Keratinocyte (primary cell): Measurements from ENCODE around the gene RAB1B. TPM values are rescaled to one million over a fixed set of nuclear protein-coding genes. Genes with fewer than 3 reads are reported as not detected.

ENCODE experiments used
- DNase-seq: peaks from one replicate; pipeline ENCODE4 v3.0.0-alpha.2; 2011; ENCODE audit warnings: low read depth, missing footprints, low spot score
- FAIRE-seq: peaks from 2 replicates; lab custom pipeline; 2011; peaks lifted over from hg19 to GRCh38; lab: Jason Lieb, UNC
- H2AFZ ChIP-seq: 2 replicates; pipeline ENCODE4 v1.6.0; 2012; ENCODE audit warnings: low read length, control low read depth, inconsistent platforms; ENCODE audit not compliant: control insufficient read depth
- H3K27ac ChIP-seq: 2 replicates; pipeline ENCODE4 v1.5.1; 2011; ENCODE audit warnings: low read length; ENCODE audit not compliant: control insufficient read depth, insufficient read depth
- H3K27me3 ChIP-seq: 3 replicates; pipeline ENCODE4 v1.6.0; 2011; ENCODE audit warnings: low read length; ENCODE audit not compliant: control insufficient read depth, insufficient read depth; ENCODE audit errors: extremely low read depth
- H3K36me3 ChIP-seq, 2 experiments: 2 replicates in 1 of 2; 3 replicates in 1 of 2; pipeline ENCODE4 v1.5.1; 2011; ENCODE audit warnings: low read length in 2 of 2, mild to moderate bottlenecking in 1 of 2; ENCODE audit not compliant: control insufficient read depth in 2 of 2, insufficient read depth in 2 of 2; ENCODE audit errors: extremely low read depth in 1 of 2
- H3K4me1 ChIP-seq: 3 replicates; pipeline ENCODE4 v1.5.1; 2011; ENCODE audit warnings: low read length; ENCODE audit not compliant: control insufficient read depth, insufficient read depth; ENCODE audit errors: extremely low read depth
- H3K4me2 ChIP-seq: 3 replicates; pipeline ENCODE4 v1.6.0; 2011; ENCODE audit warnings: low read depth, low read length; ENCODE audit not compliant: control insufficient read depth, insufficient read depth; ENCODE audit errors: extremely low read depth
- H3K4me3 ChIP-seq, 3 experiments: fragments of 200-600 bp in 1 of 3; sonication (generic) in 1 of 3; 2 replicates in 2 of 3; 3 replicates in 1 of 3; pipeline ENCODE4 v1.5.1; 2011 to 2016; ENCODE audit warnings: low read length in 3 of 3, mild to moderate bottlenecking in 3 of 3, control low read depth in 2 of 3, inconsistent platforms in 1 of 3, low read depth in 1 of 3, mixed read lengths in 1 of 3, mixed run types in 1 of 3, moderate library complexity in 1 of 3; ENCODE audit not compliant: control insufficient read depth in 2 of 3, insufficient read depth in 2 of 3; ENCODE audit errors: extremely low read depth in 1 of 3
- H3K79me2 ChIP-seq: 2 replicates; pipeline ENCODE4 v1.6.0; 2012; ENCODE audit warnings: low read length; ENCODE audit not compliant: control insufficient read depth, insufficient read depth
- H3K9ac ChIP-seq: 3 replicates; pipeline ENCODE4 v1.6.0; 2011; ENCODE audit warnings: low read length; ENCODE audit not compliant: control insufficient read depth, insufficient read depth; ENCODE audit errors: extremely low read depth
- H3K9me1 ChIP-seq: 3 replicates; pipeline ENCODE4 v1.6.0; 2011; ENCODE audit warnings: low read length; ENCODE audit not compliant: control insufficient read depth, insufficient read depth; ENCODE audit errors: extremely low read depth
- H3K9me3 ChIP-seq: 2 replicates; pipeline ENCODE4 v1.5.1; 2012; ENCODE audit warnings: low read depth, low read length; ENCODE audit not compliant: control insufficient read depth
- H4K20me1 ChIP-seq: 3 replicates; pipeline ENCODE4 v1.6.0; 2011; ENCODE audit warnings: low read length; ENCODE audit not compliant: control insufficient read depth, insufficient read depth; ENCODE audit errors: extremely low read depth
- EZH2 ChIP-seq: IDR thresholded peaks from one replicate; pipeline ENCODE4 v1.6.1; 2012; ENCODE audit warnings: inconsistent platforms, mild to moderate bottlenecking, low read length, moderate library complexity
- dilution Hi-C: fragments of 300-500 bp; cut with MboI; formaldehyde crosslinking; loops from one replicate; pipeline ENCODE4 v1.7.0; 2020; ENCODE audit warnings: low sequenced_read_pairs; ENCODE audit not compliant: extremely low pct_ligation_motif_present
- polyA plus RNA-seq, 5 experiments: library from polyadenylated mRNA; depleted of rRNA in 3 of 5; stranded (reverse) in 3 of 5; stranded (forward) in 1 of 5; unstranded in 1 of 5; fragments of >200 nt; gene quantifications; 1 replicate in 1 of 5; 2 replicates in 3 of 5; 3 replicates in 1 of 5; pipeline versions ENCODE4 v1.2.1 to v1.2.3, GENCODE V29; 2011 to 2012; ENCODE audit warnings: missing spikeins in 2 of 5, low read depth in 1 of 5, low replicate concordance in 1 of 5
- TF ChIP-seq, protein P1 (sequence below), 3 experiments: IDR thresholded peaks in 1 of 3; conservative IDR thresholded peaks in 1 of 3; optimal IDR thresholded peaks in 1 of 3; 2 replicates in 2 of 3; 3 replicates in 1 of 3; pipeline versions ENCODE3 to v1.5.1; 2011; ENCODE audit warnings: low read length in 3 of 3, mild to moderate bottlenecking in 3 of 3, moderate library complexity in 2 of 3, control low read depth in 1 of 3, inconsistent platforms in 1 of 3; ENCODE audit not compliant: insufficient read depth in 2 of 3; ENCODE audit errors: extremely low read depth in 1 of 3

RAB1B gene
- polyA plus RNA-seq, 1 donor (not counting 4 experiments of a cell fraction or from before 2014, with no cell fraction given) = 133 TPM

GRCh38 chr11:66247295-66247694, 21.1 kb upstream of the RAB1B start:
- dilution Hi-C loops = no loop called here
- no peaks in the 10 kb centered on the region for H3K79me2 ChIP-seq
- H3K4me2 ChIP-seq = no peak overlapping the region
- H3K9me1 ChIP-seq = no peaks in the 10 kb centered on the region
- H3K4me1 ChIP-seq = no peaks in the 10 kb centered on the region
- H3K4me3 ChIP-seq = no peak overlapping the region
- FAIRE-seq (no peak), DNase-seq (no peak)
- no peaks in the 10 kb centered on the region for H3K9me3 ChIP-seq
- no peaks in the 10 kb centered on the region for H3K27me3 ChIP-seq
- no peak overlapping the region for H2AFZ ChIP-seq
- TF ChIP-seq, protein P1, sequence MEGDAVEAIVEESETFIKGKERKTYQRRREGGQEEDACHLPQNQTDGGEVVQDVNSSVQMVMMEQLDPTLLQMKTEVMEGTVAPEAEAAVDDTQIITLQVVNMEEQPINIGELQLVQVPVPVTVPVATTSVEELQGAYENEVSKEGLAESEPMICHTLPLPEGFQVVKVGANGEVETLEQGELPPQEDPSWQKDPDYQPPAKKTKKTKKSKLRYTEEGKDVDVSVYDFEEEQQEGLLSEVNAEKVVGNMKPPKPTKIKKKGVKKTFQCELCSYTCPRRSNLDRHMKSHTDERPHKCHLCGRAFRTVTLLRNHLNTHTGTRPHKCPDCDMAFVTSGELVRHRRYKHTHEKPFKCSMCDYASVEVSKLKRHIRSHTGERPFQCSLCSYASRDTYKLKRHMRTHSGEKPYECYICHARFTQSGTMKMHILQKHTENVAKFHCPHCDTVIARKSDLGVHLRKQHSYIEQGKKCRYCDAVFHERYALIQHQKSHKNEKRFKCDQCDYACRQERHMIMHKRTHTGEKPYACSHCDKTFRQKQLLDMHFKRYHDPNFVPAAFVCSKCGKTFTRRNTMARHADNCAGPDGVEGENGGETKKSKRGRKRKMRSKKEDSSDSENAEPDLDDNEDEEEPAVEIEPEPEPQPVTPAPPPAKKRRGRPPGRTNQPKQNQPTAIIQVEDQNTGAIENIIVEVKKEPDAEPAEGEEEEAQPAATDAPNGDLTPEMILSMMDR (optimal IDR thresholded peaks at IDR 0.05 in 1 of 3, IDR thresholded peaks at IDR 0.05 in 1 of 3, conservative IDR thresholded peaks at IDR 0.05 in 1 of 3; ENCODE audit: extremely low read depth in 1 of 3, insufficient read depth in 2 of 3, low read length in 3 of 3) = no peak
- TF ChIP-seq EZH2 = no peak
- H3K9ac ChIP-seq = no peak overlapping the region
- H4K20me1 ChIP-seq = no peaks in the 10 kb centered on the region
- no peak overlapping the region for H3K27ac ChIP-seq
- H3K36me3 ChIP-seq = peaks cover 12 to 14% of the 10 kb centered on the region in 2 experiments

DNA sequence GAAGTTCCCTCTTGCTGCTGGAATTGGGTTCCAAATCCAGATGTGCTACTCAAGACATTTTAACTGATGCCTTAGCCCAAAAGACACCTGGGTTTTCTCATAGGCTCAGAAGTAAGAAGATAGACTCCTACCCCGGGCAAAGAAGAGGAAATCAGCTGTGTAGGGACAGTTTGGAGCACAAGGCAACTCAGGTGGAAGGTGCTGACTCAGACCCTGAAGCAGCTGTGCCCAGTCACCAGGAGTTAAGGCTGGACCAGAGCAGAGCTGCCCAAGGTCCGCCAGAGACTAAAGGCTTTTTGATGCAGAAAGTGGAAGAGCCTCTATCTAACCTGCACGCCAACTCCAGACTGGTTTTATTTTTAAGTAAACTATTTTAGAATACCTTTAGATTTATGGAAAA, 20.6 kb upstream of the RAB1B start:
- Histone ChIP-seq H3K4me2 (no peak overlapping the region), H4K20me1 (no peaks in the 10 kb centered on the region), H3K4me3 (no peak overlapping the region), H3K36me3 (peaks cover 9 to 14% of the 10 kb centered on the region in 2 experiments), H3K79me2 (no peaks in the 10 kb centered on the region), H3K27me3 (no peaks in the 10 kb centered on the region), H3K9ac (no peak overlapping the region), H3K27ac (no peak overlapping the region), H3K9me3 (no peaks in the 10 kb centered on the region), H3K4me1 (no peaks in the 10 kb centered on the region), H2AFZ (no peak overlapping the region), H3K9me1 (no peaks in the 10 kb centered on the region)
- FAIRE-seq (no peak), DNase-seq (no peak)
- dilution Hi-C loops = no loop called here
- TF ChIP-seq, protein P1 (optimal IDR thresholded peaks at IDR 0.05 in 1 of 3, IDR thresholded peaks at IDR 0.05 in 1 of 3, conservative IDR thresholded peaks at IDR 0.05 in 1 of 3; ENCODE audit: extremely low read depth in 1 of 3, insufficient read depth in 2 of 3, low read length in 3 of 3) = no peak
- TF ChIP-seq EZH2 = no peak
